PFSK-1 (cell line): Measurements from ENCODE around the gene CRYGC. TPM values are rescaled to one million over a fixed set of nuclear protein-coding genes. Genes with fewer than 3 reads are reported as not detected.

Source experiments
- FOXP2 ChIP-seq: optimal IDR thresholded peaks from 2 replicates; pipeline ENCODE3; 2011; ENCODE audit warnings: borderline replicate concordance, control low read depth, inconsistent platforms; ENCODE audit not compliant: insufficient read depth; ENCODE audit errors: extremely low read length, extremely low read depth
- POLR2AphosphoS5 ChIP-seq: IDR thresholded peaks from 2 replicates; pipeline ENCODE4 v1.6.1; 2012; ENCODE audit warnings: low read depth, mild to moderate bottlenecking, control low read depth, low read length, moderate library complexity
- SIN3A ChIP-seq: IDR thresholded peaks from 2 replicates; pipeline ENCODE4 v1.6.1; 2012; ENCODE audit warnings: mild to moderate bottlenecking, low read length, moderate library complexity, borderline replicate concordance; ENCODE audit not compliant: insufficient read depth
- TAF1 ChIP-seq: IDR thresholded peaks from 2 replicates; pipeline ENCODE4 v1.6.1; 2012; ENCODE audit warnings: low read length, control low read depth, borderline replicate concordance; ENCODE audit not compliant: insufficient read depth
- polyA plus RNA-seq: library from polyadenylated mRNA; unstranded; fragments of >200 nt; gene quantifications from one replicate; pipeline ENCODE4 v1.2.1, GENCODE V29; 2012; ENCODE audit warnings: low read depth, missing spikeins; ENCODE audit not compliant: insufficient read length
- TF ChIP-seq, protein P1 (sequence below), 2 experiments: IDR thresholded peaks; 2 replicates each; pipeline versions ENCODE4 v1.6.1 to v1.8.0; 2011 to 2012; ENCODE audit warnings: low read depth in 2 of 2, low read length in 2 of 2, control low read depth in 1 of 2, inconsistent platforms in 1 of 2, mild to moderate bottlenecking in 1 of 2, moderate library complexity in 1 of 2; ENCODE audit not compliant: insufficient read depth in 1 of 2

Gene CRYGC, protein sequence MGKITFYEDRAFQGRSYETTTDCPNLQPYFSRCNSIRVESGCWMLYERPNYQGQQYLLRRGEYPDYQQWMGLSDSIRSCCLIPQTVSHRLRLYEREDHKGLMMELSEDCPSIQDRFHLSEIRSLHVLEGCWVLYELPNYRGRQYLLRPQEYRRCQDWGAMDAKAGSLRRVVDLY
- polyA plus RNA-seq = not detected

DNA sequence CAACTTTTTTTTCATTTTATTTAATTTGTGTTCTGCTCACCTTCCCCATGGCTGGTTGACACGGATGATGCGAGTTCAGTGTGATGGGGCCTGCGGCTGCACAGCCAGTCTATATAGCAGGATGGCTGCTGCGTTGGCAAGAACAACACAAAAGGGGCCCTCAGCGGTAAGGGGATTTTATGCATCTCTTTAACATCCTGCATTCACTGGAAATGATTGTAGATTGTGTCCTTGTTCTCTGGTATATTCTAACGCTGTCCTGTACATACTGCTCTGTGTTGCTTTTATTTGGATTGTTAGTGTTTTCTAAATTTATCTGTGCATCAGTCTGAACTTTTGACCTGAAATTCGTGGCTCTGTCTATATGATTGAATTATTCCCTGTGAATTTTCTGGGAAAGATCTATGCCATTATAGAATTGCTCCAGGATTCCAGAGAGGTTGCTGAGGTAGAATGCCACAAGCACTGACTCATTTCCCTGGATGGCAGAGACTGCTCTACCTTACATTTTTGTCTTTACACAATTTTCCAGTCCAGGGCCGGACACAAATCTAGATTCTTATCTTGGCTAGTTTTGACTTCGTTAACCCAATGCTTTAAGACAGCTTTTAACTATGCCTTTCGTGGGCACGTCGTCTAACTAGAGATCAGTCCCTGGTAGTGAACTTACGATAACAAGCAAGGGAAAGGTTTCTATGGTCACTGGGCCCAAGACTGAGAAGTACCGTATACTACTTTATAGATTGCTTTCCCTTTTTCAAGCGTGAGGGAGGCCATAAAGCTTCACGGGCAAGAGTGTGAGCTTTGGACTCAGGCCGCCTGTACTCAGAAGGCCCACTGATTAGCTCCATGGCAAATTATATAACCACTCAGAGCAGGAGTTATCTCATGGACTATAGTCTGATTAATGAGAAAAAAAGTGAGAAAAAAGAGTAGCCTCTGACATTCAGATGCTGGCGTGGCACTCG is at the start of gene CRYGC:
CRYGC (minus strand) TSS at position 85 of the 968 bp plus-strand sequence; CDS start at position 49, 36 bp downstream.
- TF ChIP-seq, protein P1, sequence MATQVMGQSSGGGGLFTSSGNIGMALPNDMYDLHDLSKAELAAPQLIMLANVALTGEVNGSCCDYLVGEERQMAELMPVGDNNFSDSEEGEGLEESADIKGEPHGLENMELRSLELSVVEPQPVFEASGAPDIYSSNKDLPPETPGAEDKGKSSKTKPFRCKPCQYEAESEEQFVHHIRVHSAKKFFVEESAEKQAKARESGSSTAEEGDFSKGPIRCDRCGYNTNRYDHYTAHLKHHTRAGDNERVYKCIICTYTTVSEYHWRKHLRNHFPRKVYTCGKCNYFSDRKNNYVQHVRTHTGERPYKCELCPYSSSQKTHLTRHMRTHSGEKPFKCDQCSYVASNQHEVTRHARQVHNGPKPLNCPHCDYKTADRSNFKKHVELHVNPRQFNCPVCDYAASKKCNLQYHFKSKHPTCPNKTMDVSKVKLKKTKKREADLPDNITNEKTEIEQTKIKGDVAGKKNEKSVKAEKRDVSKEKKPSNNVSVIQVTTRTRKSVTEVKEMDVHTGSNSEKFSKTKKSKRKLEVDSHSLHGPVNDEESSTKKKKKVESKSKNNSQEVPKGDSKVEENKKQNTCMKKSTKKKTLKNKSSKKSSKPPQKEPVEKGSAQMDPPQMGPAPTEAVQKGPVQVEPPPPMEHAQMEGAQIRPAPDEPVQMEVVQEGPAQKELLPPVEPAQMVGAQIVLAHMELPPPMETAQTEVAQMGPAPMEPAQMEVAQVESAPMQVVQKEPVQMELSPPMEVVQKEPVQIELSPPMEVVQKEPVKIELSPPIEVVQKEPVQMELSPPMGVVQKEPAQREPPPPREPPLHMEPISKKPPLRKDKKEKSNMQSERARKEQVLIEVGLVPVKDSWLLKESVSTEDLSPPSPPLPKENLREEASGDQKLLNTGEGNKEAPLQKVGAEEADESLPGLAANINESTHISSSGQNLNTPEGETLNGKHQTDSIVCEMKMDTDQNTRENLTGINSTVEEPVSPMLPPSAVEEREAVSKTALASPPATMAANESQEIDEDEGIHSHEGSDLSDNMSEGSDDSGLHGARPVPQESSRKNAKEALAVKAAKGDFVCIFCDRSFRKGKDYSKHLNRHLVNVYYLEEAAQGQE (IDR thresholded peaks at IDR 0.05; ENCODE audit: insufficient read depth in 1 of 2, low read depth in 2 of 2, low read length in 2 of 2) = no peak
- TF ChIP-seq SIN3A (no peak), POLR2AphosphoS5 (no peak), TAF1 (no peak), FOXP2 (no peak)

DNA sequence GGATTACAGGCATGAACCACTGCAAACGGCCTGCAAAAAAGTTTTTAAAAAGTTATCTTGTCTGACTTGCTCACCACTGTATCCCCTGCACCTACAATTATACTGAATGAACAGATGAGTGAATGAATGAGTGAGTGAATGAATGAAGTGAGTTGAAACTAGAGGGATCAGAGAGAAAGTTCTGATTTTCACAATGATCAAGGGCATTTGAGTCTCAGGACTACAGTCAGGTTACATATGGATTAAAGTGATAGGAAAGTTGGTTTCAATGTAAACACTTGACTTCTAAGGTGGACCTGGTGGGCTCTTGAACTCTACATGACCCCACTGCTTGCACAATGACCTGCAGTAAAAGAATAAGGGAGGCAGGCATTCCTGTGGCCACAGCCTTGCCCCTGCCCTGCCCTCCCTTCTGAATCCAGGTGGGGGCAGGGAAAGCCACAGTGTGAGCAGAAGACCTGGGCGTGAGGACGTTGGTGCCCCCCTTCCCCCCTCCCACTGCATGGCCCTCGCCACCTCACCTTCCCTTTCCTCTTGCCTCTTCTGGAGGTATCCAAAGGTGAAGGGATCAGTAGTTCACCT is 49.5 kb upstream of the CRYGC start:
- TF ChIP-seq POLR2AphosphoS5 (no peak), FOXP2 (no peak), SIN3A (no peak), TAF1 (no peak)
- TF ChIP-seq, protein P1 (IDR thresholded peaks at IDR 0.05; ENCODE audit: insufficient read depth in 1 of 2, low read depth in 2 of 2, low read length in 2 of 2) = no peak

DNA sequence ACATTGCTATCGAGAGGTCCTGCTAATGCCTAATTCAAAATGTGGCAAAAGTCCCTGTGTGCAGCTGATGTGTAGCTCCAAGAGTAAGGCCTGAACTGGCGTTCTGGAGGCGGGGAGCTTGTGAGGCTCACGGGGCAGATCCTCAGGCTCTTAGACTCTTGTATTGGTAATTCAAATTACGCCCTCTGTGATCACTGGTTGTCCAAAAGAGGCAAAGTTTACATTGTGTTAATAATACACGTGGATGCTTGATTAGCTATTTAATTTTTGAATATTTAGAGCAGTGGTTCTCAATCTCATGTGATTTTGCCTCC is 46.2 kb upstream of the CRYGC start:
- TF ChIP-seq, protein P1 (IDR thresholded peaks at IDR 0.05; ENCODE audit: insufficient read depth in 1 of 2, low read depth in 2 of 2, low read length in 2 of 2) = no peak
- TF ChIP-seq TAF1 (no peak), POLR2AphosphoS5 (no peak), SIN3A (no peak), FOXP2 (no peak)

DNA sequence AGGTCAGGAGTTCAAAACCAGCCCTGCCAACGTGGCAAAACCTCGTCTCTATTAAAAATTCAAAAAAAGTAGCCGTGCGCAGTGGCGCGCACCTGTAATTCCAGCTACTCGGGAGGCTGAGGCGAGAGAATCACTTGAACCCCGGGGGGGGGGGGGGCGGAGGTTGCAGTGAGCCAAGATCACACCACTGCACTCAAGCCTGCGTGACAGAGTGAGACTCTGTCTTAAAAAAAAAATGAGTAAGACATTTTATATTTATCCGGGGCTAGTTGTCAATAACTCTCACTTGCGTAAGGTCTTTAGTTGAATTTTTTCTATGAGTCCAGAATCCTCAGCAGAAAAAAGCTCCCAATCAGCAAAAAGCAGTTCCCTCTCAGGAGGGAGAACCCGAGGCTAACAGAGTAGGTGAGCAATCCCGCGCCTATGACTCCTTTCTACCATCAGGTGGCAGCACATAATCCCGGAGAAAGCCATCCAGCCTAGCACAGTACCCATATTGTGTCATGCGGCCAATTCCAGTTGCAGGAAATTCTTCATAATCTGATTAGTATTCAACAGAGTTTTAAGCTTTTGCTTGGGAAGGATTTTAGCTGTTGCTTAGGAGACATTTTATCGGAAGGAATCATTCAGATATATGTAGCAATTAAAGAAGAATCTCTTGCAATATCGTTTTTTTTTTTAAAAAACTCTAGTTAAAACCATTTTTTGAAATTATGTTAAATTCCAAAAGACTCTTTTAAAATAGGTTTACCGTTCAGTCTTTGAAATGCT is 45.6 kb upstream of the CRYGC start:
- no peak for TF ChIP-seq SIN3A
- no peak for TF ChIP-seq POLR2AphosphoS5
- TF ChIP-seq, protein P1 (IDR thresholded peaks at IDR 0.05; ENCODE audit: insufficient read depth in 1 of 2, low read depth in 2 of 2, low read length in 2 of 2) = no peak
- TF ChIP-seq FOXP2 = no peak
- TF ChIP-seq TAF1 = no peak
